GM19372 (cell line): ENCODE results near the gene KRT85.

Experiments used
- ATAC-seq: cut with Tn5 transposase; IDR thresholded peaks from one replicate; pipeline ENCODE4 v1.9.1; 2021; ENCODE audit warnings: mild to moderate bottlenecking, low read depth, moderate library complexity; ENCODE audit not compliant: unreplicated experiment

Gene KRT85

DNA sequence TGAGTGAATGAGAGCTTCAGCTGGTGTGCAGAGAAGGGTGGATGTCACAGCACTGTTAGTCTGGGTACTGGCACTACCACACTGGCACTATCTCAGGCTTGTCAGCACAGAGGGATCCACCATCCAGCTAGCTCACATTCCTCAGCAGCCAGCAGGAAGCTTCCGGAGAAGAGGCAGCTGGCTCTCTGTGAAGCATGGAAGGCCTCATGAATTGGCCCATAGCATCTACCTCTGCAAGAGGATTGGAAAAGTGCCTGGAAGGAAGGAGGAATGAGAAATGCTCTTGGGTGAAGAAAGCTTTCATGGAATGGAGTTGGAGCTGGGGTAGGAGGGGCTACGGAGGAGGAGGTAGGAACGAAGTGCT, 56.0 kb downstream of the KRT85 start:
- no peak for ATAC-seq

DNA sequence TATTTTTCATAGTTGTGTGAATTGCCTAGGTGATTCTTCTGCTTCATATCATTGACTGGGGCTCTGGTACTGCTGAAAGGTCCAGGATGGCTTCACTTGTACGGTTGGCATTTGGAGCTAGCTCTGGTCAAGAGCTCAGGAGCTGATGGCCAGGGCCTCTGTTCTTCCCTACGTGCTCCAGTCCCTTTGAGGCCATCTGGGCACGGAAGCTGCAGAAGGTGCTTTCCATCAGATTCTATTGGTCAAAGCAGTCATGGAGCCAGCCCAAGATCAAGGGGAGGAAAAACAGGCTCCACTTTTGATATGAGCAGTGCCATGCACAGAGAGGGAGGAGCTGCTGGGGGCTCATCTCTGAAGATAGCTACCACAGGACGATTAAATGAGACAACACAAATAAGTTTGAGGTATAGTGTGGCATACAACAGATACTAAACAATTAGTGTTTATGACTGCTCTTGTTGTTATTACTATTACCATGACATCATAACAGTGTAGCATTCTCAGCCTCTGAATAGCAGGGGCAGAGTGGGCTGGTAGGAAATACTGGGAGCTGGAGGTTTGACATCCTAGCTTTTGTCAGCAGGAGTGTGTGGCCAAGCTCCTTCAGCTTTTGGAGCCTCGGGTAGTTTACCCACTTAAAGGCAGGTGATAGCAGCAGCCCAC, 56.5 kb downstream of the KRT85 start:
- no peak for ATAC-seq
